IMR-90 (cell line): ENCODE measurements around the gene STON2. TPM values are rescaled to one million over a fixed set of nuclear protein-coding genes. Genes with fewer than 3 reads are reported as not detected.

ENCODE experiments used
- ATAC-seq: fragments of 200-7000 bp; cut with Tn5 transposase; 2 replicates; pipeline ENCODE4 v1.9.1; 2020; ENCODE audit warnings: low read depth, mild to moderate bottlenecking, moderate library complexity
- BruUV-seq: library from RNA; stranded (reverse); fragments of 400-500 nt; replicated peaks from 2 replicates; lab custom pipeline; 2021; lab: Mats Ljungman, UMichigan
- CTCF ChIA-PET: fragments of 300-600 bp; formaldehyde crosslinking; extraction: SDS; loops from one replicate; lab custom pipeline; 2021; ENCODE audit warnings: antibody characterized with exemption; lab: Yijun Ruan, JAX
- POLR2A ChIA-PET: fragments of 300-600 bp; sonication (Branson Sonifier 250); formaldehyde crosslinking; loops from one replicate; lab custom pipeline; 2022; ENCODE audit warnings: antibody characterized with exemption; ENCODE audit not compliant: unreplicated experiment; lab: Charles Lee
- DNase-seq: peaks from one replicate; pipeline ENCODE4 v3.0.0; 2013
- H2AFZ ChIP-seq: replicated peaks from 2 replicates; pipeline ENCODE3; 2013; ENCODE audit warnings: low read length, mild to moderate bottlenecking; ENCODE audit not compliant: poor library complexity
- H2AK5ac ChIP-seq: 2 replicates; pipeline ENCODE4 v1.6.1; 2013; ENCODE audit warnings: low read depth, low read length, inconsistent platforms
- H2AK9ac ChIP-seq: replicated peaks from 2 replicates; pipeline ENCODE3; 2013; ENCODE audit warnings: mild to moderate bottlenecking, low read depth, low read length, moderate library complexity; ENCODE audit not compliant: poor library complexity
- H2BK120ac ChIP-seq: 2 replicates; pipeline ENCODE4 v1.6.1; 2013; ENCODE audit warnings: low read depth, low read length, inconsistent platforms
- H2BK15ac ChIP-seq: 3 replicates; pipeline ENCODE4 v1.6.1; 2013; ENCODE audit warnings: low read depth, low read length, inconsistent platforms
- H2BK20ac ChIP-seq: 2 replicates; pipeline ENCODE4 v1.6.1; 2013; ENCODE audit warnings: low read depth, mild to moderate bottlenecking, inconsistent platforms, low read length, moderate library complexity
- H2BK5ac ChIP-seq: 2 replicates; pipeline ENCODE4 v1.6.1; 2013; ENCODE audit warnings: mild to moderate bottlenecking, low read depth, low read length, inconsistent platforms; ENCODE audit not compliant: poor library complexity, severe bottlenecking
- H3K14ac ChIP-seq: replicated peaks from 2 replicates; pipeline ENCODE4 v1.6.1; 2013; ENCODE audit warnings: low read depth, low read length, inconsistent platforms
- H3K18ac ChIP-seq: 2 replicates; pipeline ENCODE4 v1.6.1; 2013; ENCODE audit warnings: low read depth, low read length, control low read depth
- H3K23ac ChIP-seq: 2 replicates; pipeline ENCODE4 v1.6.1; 2013; ENCODE audit warnings: low read depth, low read length, inconsistent platforms
- H3K27ac ChIP-seq: 2 replicates; pipeline ENCODE4 v1.5.1; 2013; ENCODE audit warnings: mild to moderate bottlenecking, control low read depth, low read length; ENCODE audit not compliant: insufficient read depth
- H3K27me3 ChIP-seq: 2 replicates; pipeline ENCODE4 v1.6.1; 2013; ENCODE audit warnings: low read length; ENCODE audit not compliant: control insufficient read depth, insufficient read depth
- H3K36me3 ChIP-seq: 2 replicates; pipeline ENCODE4 v1.6.1; 2013; ENCODE audit warnings: low read length, mixed read lengths; ENCODE audit not compliant: control insufficient read depth, insufficient read depth
- H3K4ac ChIP-seq: 2 replicates; pipeline ENCODE4 v1.6.1; 2013; ENCODE audit warnings: low read depth, low read length, inconsistent platforms
- H3K4me1 ChIP-seq: 2 replicates; pipeline ENCODE4 v1.6.1; 2013; ENCODE audit warnings: low read length, mixed read lengths; ENCODE audit not compliant: control insufficient read depth, insufficient read depth
- H3K4me2 ChIP-seq: 2 replicates; pipeline ENCODE4 v1.6.1; 2013; ENCODE audit warnings: low read depth, mild to moderate bottlenecking, control low read depth, low read length, moderate library complexity
- H3K4me3 ChIP-seq: 2 replicates; pipeline ENCODE4 v1.5.1; 2013; ENCODE audit warnings: low read depth, mild to moderate bottlenecking, control low read depth, low read length, moderate library complexity; ENCODE audit not compliant: insufficient read depth
- H3K56ac ChIP-seq: 2 replicates; pipeline ENCODE4 v1.6.1; 2013; ENCODE audit warnings: low read length, inconsistent platforms; ENCODE audit not compliant: insufficient read depth; ENCODE audit errors: extremely low read depth
- H3K79me1 ChIP-seq, 2 experiments: 2 replicates each; pipeline ENCODE4 v1.6.1; 2013; ENCODE audit warnings: low read length in 2 of 2, inconsistent platforms in 1 of 2, low read depth in 1 of 2
- H3K9ac ChIP-seq: 2 replicates; pipeline ENCODE4 v1.6.1; 2013; ENCODE audit warnings: low read depth, low read length, control low read depth
- H3K9me1 ChIP-seq: 2 replicates; pipeline ENCODE4 v1.6.1; 2013; ENCODE audit warnings: low read length, inconsistent platforms; ENCODE audit not compliant: insufficient read depth
- H3K9me3 ChIP-seq: 2 replicates; pipeline ENCODE4 v1.6.1; 2013; ENCODE audit warnings: low read length; ENCODE audit not compliant: control insufficient read depth, insufficient read depth
- H4K20me1 ChIP-seq: 2 replicates; pipeline ENCODE4 v1.6.1; 2013; ENCODE audit warnings: low read length, inconsistent platforms; ENCODE audit not compliant: insufficient read depth
- H4K5ac ChIP-seq: 2 replicates; pipeline ENCODE4 v1.6.1; 2013; ENCODE audit warnings: mild to moderate bottlenecking, low read depth, low read length, control low read depth
- H4K8ac ChIP-seq, 2 experiments: 2 replicates each; pipeline ENCODE4 v1.6.1; 2013; ENCODE audit warnings: low read depth in 2 of 2, low read length in 2 of 2, control low read depth in 1 of 2, inconsistent platforms in 1 of 2
- H4K91ac ChIP-seq: 2 replicates; pipeline ENCODE4 v1.6.1; 2013; ENCODE audit warnings: low read depth, low read length, inconsistent platforms; ENCODE audit not compliant: insufficient read depth
- BHLHE40 ChIP-seq: fragments of 150-350 bp; IDR thresholded peaks from 2 replicates; pipeline ENCODE4 v1.6.1; 2016; ENCODE audit warnings: mild to moderate bottlenecking, low read depth, low read length
- CEBPB ChIP-seq: IDR thresholded peaks from 2 replicates; pipeline ENCODE4 v1.6.1; 2012; ENCODE audit warnings: low read depth, low read length, improper control_type of control experiment
- CHD1 ChIP-seq: IDR thresholded peaks from 2 replicates; pipeline ENCODE4 v1.6.1; 2012; ENCODE audit warnings: low read depth, low read length, improper control_type of control experiment
- ELK1 ChIP-seq: fragments of 150-350 bp; IDR thresholded peaks from 2 replicates; pipeline ENCODE4 v1.6.1; 2016; ENCODE audit warnings: low read depth, mild to moderate bottlenecking, low read length, moderate library complexity, borderline replicate concordance
- FOS ChIP-seq: fragments of 150-350 bp; IDR thresholded peaks from 2 replicates; pipeline ENCODE4 v1.6.1; 2016; ENCODE audit warnings: low read depth, low read length
- MAFK ChIP-seq: IDR thresholded peaks from 2 replicates; pipeline ENCODE4 v1.6.1; 2012; ENCODE audit warnings: low read depth, low read length, improper control_type of control experiment
- MAZ ChIP-seq: IDR thresholded peaks from 2 replicates; pipeline ENCODE4 v1.6.1; 2012; ENCODE audit warnings: low read depth, mild to moderate bottlenecking, low read length, improper control_type of control experiment, moderate library complexity, borderline replicate concordance
- MXI1 ChIP-seq: IDR thresholded peaks from 2 replicates; pipeline ENCODE4 v1.6.1; 2012; ENCODE audit warnings: low read depth, mild to moderate bottlenecking, low read length, moderate library complexity, borderline replicate concordance
- NFE2L2 ChIP-seq: fragments of 150-350 bp; IDR thresholded peaks from 2 replicates; pipeline ENCODE4 v1.6.1; 2016; ENCODE audit warnings: low read depth, mild to moderate bottlenecking, low read length
- POLR2A ChIP-seq: IDR thresholded peaks from 2 replicates; pipeline ENCODE4 v1.6.1; 2012; ENCODE audit warnings: mild to moderate bottlenecking, low read depth, low read length
- RAD21 ChIP-seq: IDR thresholded peaks from 2 replicates; pipeline ENCODE4 v1.6.1; 2012; ENCODE audit warnings: low read length, improper control_type of control experiment
- RCOR1 ChIP-seq: IDR thresholded peaks from 2 replicates; pipeline ENCODE4 v1.6.1; 2012; ENCODE audit warnings: mild to moderate bottlenecking, low read length, improper control_type of control experiment; ENCODE audit not compliant: insufficient replicate concordance
- RFX5 ChIP-seq: IDR thresholded peaks from 2 replicates; pipeline ENCODE4 v1.8.0; 2012; ENCODE audit warnings: low read depth, mild to moderate bottlenecking, low read length, moderate library complexity
- SMC3 ChIP-seq: fragments of 150-350 bp; IDR thresholded peaks from 2 replicates; pipeline ENCODE4 v1.6.1; 2016; ENCODE audit warnings: low read depth, mild to moderate bottlenecking, antibody characterized with exemption, low read length, moderate library complexity
- USF2 ChIP-seq: fragments of 150-350 bp; IDR thresholded peaks from 2 replicates; pipeline ENCODE4 v1.6.1; 2017; ENCODE audit warnings: mild to moderate bottlenecking, antibody characterized with exemption, low read length, low read depth
- WGBS, 2 experiments: methylation state at CpG; one replicate each; pipeline versions ENCODE4 v1.1.5 to v1.1.7; 2013; ENCODE audit warnings: missing lambda C conversion rate in 2 of 2; ENCODE audit not compliant: insufficient read length in 1 of 2; ENCODE audit errors: extremely low coverage in 2 of 2; 5-methylcytosine and 5-hydroxymethylcytosine counted together
- dilution Hi-C: fragments of 300-500 bp; cut with HindIII; formaldehyde crosslinking; loops from one replicate; pipeline ENCODE4 v1.14.3; 2018; ENCODE audit warnings: low sequenced_read_pairs; ENCODE audit not compliant: unreplicated experiment
- in situ Hi-C: fragments of 300-500 bp; cut with MboI; formaldehyde crosslinking; loops from 3 replicates; pipeline ENCODE4 v1.14.3; 2019; ENCODE audit warnings: low sequenced_read_pairs, inconsistent platforms, mixed read lengths
- intact Hi-C: fragments of 100-400 bp; cut with micrococcal nuclease; formaldehyde crosslinking; loops from 2 replicates; pipeline ENCODE4 v1.10.0; 2022
- polyA plus RNA-seq, 3 experiments: library from polyadenylated mRNA; depleted of rRNA; stranded (reverse); fragments of >200 nt; gene quantifications; 2 replicates each; pipeline ENCODE4 v1.2.3, GENCODE V29; 2012; ENCODE audit warnings: low replicate concordance in 1 of 3
- total RNA-seq: library from RNA; depleted of rRNA; stranded (reverse); fragments of >200 nt; gene quantifications from 2 replicates; pipeline ENCODE4 v1.2.3, GENCODE V29; 2012
- TF ChIP-seq, protein P1 (sequence below): conservative IDR thresholded peaks from 2 replicates; pipeline ENCODE4 v1.5.1; 2012; ENCODE audit warnings: mild to moderate bottlenecking, low read depth, low read length, improper control_type of control experiment

The STON2 gene
- total and polyA plus RNA-seq, 2 of the 4 experiments (the other 2 are of a cell fraction) = not detected

- no peaks in the 10 kb centered on the region for H3K4me1 ChIP-seq
- no peak overlapping the region for H2AFZ ChIP-seq
- no peak overlapping the region for H2BK20ac ChIP-seq
- no peak overlapping the region for H2BK5ac ChIP-seq
- intact Hi-C loops (no loop called here), in situ Hi-C loops (no loop called here), dilution Hi-C loops (no loop called here)
- no peak overlapping the region for H4K8ac ChIP-seq
- ChIA-PET CTCF (no interaction called here), POLR2A (no interaction called here)
- no peak overlapping the region for H3K9ac ChIP-seq
- no peak overlapping the region for H3K23ac ChIP-seq
- no peak overlapping the region for H2BK120ac ChIP-seq
- no peak overlapping the region for H2AK9ac ChIP-seq
- no peak overlapping the region for H3K4me2 ChIP-seq
- no peak overlapping the region for H3K27ac ChIP-seq
- H3K79me1 ChIP-seq = no peaks in the 10 kb centered on the region
- no peak for TF ChIP-seq POLR2A
- TF ChIP-seq MXI1 = no peak
- TF ChIP-seq, protein P1, sequence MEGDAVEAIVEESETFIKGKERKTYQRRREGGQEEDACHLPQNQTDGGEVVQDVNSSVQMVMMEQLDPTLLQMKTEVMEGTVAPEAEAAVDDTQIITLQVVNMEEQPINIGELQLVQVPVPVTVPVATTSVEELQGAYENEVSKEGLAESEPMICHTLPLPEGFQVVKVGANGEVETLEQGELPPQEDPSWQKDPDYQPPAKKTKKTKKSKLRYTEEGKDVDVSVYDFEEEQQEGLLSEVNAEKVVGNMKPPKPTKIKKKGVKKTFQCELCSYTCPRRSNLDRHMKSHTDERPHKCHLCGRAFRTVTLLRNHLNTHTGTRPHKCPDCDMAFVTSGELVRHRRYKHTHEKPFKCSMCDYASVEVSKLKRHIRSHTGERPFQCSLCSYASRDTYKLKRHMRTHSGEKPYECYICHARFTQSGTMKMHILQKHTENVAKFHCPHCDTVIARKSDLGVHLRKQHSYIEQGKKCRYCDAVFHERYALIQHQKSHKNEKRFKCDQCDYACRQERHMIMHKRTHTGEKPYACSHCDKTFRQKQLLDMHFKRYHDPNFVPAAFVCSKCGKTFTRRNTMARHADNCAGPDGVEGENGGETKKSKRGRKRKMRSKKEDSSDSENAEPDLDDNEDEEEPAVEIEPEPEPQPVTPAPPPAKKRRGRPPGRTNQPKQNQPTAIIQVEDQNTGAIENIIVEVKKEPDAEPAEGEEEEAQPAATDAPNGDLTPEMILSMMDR = no peak
- TF ChIP-seq USF2 = no peak
- no peak for TF ChIP-seq RAD21
- TF ChIP-seq RFX5 = no peak
- TF ChIP-seq RCOR1 = no peak
- no peak for TF ChIP-seq SMC3
- TF ChIP-seq CEBPB = no peak
- TF ChIP-seq NFE2L2 = no peak
- no peak for TF ChIP-seq ELK1
- no peak for TF ChIP-seq BHLHE40
- TF ChIP-seq FOS = no peak
- no peak for TF ChIP-seq MAZ
- TF ChIP-seq MAFK = no peak
- TF ChIP-seq CHD1 = no peak
- no peak overlapping the region for H4K91ac ChIP-seq
- DNase-seq (no peak), ATAC-seq (no peak)
- H4K20me1 ChIP-seq = no peaks in the 10 kb centered on the region
- H4K5ac ChIP-seq = no peak overlapping the region
- no TSS peak for BruUV-seq
- H3K4ac ChIP-seq = no peak overlapping the region
- no peak overlapping the region for H2AK5ac ChIP-seq
- H3K14ac ChIP-seq = no peak overlapping the region
- H3K18ac ChIP-seq = no peak overlapping the region
- H3K9me1 ChIP-seq = no peaks in the 10 kb centered on the region
- H3K4me3 ChIP-seq = no peak overlapping the region
- no peaks in the 10 kb centered on the region for H3K27me3 ChIP-seq
- H3K36me3 ChIP-seq = no peaks in the 10 kb centered on the region
- WGBS, 2 experiments = no CpG with 5 or more reads among the region's 2 CpGs
- 0 out of 2 replicates have a peak, but pooled peaks cover 2% of the 10 kb centered on the region for H3K9me3 ChIP-seq
- no peak overlapping the region for H2BK15ac ChIP-seq
- no peak overlapping the region for H3K56ac ChIP-seq
Observed at GRCh38 chr14:81326451-81326850, 73.7 kb downstream of the STON2 start.
